OCI-M2 (cell line): ENCODE measurements around the gene BEST4.
"Not testable (repeated sequence)": the region's sequence is repeated elsewhere in the genome, so short reads cannot be mapped to it uniquely, and the experiment has no call there.

ENCODE experiments used
- DNase-seq: peaks from one replicate; lab custom pipeline; 2025; ENCODE audit not compliant: unreplicated experiment; lab: John Stamatoyannopoulos, UW

Gene BEST4

DNA sequence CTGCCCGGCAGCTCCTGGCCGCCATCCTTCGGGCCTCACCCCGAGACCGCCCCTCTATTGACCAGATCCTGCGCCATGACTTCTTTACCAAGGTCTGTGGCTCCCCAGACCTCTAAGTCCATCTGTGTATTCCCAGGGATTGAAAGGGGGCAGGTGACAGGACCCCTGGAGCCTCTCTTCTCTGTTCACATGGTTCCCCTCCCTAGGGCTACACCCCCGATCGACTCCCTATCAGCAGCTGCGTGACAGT, 15.0 kb upstream of the BEST4 start:
- DNase-seq = no peak

GRCh38 chr1:44802306-44803061, 14.5 kb upstream of the BEST4 start:
- no peak for DNase-seq

- DNase-seq = no peak
These were observed 13.7 kb upstream of the BEST4 start for GRCh38 chr1:44801491-44802305.

DNA sequence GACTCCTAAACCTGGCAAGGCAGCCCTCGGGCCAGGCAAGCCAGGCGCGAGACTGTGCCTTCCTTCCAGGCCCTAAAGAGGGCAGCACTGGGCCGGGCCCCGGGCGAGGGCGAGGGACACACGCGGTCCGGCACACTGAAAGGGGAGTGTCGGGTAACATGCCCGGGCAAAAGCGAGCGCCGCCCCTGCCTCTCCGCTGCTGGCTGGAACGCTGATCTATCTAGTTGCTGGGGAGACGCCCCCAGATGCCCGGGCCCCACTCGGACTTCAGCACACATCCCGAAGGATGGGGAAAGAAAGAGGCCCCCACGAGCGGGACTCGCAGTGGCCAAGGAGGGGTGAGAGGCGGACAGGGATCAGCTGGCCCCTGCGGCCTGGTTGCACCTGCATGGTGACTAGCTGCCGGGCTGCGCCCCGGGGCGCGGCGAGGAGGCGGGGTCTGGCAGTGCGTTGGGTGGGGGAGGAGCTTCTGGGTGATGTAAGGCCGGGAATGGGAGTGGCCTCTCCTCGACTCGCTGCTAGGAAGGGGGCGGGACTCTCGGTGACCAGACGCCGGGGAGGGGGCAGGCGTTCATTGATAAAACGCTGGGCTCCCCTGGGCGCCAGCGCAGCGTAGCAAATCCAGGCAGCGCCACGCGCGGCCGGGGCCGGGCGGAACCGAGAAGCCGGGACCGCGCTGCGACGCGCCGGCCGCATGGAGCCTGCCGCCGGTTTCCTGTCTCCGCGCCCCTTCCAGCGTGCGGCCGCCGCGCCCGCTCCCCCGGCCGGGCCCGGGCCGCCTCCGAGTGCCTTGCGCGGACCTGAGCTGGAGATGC, 12.0 kb upstream of the BEST4 start, which contains the start of gene PLK3:
PLK3 (plus strand) TSS at position 608 of the 815 bp plus-strand sequence; CDS start at position 695, 87 bp downstream.
- DNase-seq = peak; percentile 95

DNA sequence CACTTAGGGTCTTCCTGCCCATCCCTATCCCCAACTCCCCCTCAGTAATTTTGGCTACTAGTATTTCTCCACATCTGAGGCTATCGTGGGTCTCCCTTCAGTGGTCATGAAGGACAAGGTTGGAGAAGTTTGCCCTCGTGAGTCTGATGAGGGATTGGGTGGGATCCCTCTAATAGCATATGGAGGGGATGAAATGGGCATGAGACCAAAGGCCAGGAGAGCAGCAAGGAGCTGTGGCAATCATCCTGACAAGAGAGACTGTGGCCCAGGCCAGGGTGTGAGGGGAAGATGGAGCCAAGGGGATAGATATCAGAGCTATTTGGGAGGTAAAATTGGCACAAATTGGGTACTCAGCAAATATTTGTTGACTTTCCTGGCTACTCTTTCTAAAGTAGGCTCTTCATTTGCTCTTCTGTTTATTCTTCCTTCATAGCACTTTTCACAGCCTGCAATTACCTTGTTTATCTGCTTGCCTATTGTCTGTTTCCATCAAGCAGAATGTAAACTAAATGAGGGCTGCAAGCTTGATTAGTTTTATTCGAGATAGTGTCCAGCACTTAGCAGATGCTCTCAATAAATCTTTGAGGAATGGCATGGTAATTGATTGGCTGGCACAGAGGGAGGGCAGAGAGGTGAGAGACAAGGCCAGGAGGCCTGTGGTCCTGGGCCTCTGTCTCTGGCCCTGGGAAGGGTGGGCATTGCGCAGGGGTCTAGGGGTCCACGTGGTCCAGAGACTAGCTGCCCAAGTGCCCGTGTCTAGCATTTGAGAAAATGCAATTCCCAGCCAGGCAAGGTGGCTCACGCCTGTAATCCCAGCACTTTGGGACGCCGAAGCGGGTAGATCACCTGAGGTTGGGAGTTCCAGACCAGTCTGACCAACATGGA, 10.8 kb upstream of the BEST4 start:
- no peak for DNase-seq

GRCh38 chr1:44797886-44798285, 9.9 kb upstream of the BEST4 start:
- DNase-seq = not testable (repeated sequence)

DNA sequence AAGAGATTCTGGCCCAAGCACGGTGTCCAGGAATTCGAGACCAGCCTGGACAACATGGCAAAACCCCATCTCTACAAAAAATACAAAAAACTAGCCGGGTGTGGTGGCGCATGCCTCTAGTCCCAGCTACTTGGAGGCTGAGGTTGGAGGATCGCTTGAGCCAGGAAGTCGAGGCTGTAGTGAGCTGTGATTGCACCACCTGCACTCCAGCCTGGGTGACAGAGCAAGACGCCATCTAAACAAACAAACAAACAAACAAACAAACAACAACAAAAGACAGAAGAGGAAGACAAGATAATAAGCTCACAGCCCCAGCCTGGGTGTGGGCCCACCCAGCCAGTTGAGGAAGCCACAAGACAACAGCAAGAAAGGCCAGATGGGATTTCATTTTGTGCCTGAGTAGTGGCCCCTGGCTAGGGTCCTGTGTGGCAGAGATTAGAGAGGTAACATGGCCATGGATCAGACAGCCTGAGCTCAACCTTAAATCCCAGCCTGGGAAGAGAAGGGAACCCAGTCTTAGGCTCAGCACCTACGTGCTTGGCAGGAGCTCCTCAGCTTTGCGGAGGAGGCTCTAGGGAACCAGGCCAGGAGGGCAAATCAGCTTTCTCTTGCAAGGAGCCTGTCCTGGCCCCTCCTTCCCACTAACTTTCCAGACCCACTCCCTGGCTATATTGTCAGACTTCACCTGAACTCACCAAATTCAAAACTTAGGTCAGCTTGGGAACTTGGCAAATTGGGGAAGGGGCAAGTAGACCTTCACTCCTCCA, 4.9 kb upstream of the BEST4 start:
- no peak for DNase-seq

DNA sequence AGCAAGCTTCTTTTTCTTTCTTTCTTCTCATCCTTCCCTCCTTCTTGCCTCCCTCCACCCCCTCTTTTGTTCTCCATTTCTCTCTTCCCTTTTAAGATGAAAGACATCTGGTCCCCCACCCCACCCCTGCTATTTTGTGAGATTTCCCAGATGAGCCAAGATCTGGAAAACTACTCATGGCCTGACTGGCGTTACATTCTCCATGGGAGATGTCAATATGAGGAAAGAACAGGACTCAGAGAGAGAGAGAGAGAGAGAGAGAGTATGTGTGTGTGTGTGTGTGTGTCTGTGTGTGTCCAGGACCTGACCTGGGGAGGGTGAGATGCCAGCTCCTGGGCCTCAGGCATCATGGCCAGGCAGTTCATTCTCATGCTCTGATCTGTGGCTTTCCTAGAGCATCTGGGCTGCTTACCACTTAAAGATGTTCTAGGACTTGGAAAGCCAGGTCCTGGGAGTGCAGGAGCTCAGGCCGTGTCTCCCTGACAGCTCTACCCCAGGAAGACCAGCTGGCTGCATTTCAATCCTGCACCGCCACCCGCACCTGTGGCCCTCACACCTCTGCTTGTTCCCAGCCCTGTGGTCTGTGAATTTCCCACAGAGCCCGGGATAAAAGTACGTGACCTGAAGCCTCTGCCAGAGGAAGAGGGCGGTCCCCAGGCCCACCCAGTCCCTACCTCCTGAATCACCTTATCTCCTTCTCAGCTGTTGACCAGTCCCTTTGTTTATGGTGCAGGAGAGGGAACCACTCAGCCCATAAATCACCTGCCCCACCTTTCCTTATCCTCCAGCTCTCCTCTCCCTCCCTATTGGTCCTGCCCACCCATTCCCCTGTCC, 3.2 kb upstream of the BEST4 start:
- DNase-seq = no peak

DNA sequence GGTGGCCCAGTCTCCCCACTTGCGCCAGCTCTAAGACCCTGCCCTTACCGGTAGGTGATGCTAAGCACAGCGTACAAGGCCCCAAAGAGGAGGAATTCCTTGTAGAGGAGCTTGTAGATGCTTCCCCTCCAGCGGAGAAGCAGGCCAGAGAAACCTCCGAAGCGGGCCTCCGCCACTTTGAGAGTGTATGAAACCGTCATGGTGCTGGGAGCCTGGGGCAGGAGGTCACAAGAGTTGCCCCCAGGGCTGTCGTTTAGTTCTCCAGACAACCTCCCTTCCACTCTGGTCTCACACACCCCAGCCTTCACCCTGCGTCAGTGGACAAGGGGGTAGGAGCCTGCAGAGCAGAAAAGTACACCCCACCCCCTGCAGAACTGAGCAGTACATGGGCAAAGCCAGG, 464 bp downstream of the BEST4 start:
- DNase-seq = no peak

- DNase-seq = no peak
These were observed 1.0 kb downstream of the BEST4 start for GRCh38 chr1:44786841-44787426.

- no peak for DNase-seq
These were observed 1.7 kb downstream of the BEST4 start for GRCh38 chr1:44786138-44786840.

DNA sequence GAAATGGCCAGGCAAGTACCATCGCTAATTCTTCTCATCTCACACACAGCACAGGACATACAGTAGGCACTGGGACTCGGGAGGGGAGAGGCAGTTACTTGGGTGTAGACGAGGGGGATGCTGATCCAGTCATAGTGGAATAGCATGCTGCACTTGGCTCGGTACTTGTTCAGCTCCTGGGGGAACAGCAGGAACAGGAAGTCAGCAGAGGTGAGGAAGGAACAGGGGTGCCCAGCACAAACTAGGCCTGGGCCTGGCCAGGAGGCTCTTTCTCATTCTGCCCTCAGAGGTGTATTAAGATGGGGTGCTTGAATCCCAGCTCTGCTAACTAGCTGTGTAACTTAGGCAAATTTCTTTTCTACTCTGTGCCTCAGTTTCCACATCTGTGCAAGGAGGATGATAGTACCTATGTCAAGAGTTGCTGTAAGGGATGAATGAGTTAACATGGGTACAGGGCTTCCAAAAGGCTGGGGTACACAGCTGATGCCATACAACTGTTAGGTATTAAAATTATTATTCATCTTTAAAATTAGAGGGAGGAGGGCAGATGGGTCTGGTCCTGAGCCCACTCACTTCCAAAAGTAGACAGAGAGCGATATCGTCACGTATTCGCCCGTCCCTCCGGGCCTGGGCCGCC, 2.4 kb downstream of the BEST4 start:
- no peak for DNase-seq

GRCh38 chr1:44785029-44785380, 3.0 kb downstream of the BEST4 start:
- DNase-seq = no peak

DNA sequence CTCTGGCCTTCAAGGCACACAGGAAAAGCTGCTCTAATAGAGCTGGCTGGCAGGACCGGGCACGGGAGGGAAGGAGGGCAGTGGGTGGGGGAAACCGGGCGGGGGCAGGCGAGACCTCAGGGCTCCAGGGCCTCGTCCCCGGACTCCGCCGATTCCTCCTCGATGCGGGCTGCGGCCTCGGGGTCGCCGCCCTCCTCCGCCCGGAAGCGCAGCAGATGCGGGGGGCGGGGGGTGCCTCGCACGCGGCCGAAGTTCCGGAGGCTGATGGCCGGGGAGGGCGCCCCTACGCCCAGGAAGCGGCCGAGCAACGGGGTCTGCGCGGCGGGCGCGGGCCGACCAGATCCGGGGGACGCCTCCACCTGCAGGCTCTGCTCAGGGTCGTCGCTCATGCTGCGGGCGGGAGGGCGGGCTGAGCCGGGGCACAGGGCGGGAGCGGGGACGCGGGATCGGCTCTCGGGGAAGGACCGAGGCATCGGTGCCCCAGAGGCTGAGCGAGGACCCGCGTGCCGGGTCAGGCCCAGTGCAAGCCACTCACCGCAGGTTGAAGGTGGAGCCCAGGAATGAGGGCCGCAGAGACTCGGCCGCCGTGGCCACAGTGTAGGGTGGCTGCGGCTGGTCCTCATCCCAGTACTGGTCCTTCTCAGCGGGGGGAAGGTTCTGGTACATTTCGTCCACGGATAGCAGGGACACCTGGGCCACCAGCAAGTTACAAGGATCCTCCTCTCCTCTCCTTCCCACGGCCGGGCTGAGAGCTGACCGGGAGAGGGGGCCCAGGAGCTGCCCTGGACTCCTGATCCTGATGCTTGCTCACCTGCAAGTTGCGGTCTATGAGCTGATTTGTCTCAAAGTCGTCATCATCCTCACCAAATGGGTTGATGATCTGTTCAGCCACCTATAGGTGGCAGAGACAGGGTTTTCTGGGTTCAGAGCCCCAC, 3.6 kb downstream of the BEST4 start:
- no peak for DNase-seq

DNA sequence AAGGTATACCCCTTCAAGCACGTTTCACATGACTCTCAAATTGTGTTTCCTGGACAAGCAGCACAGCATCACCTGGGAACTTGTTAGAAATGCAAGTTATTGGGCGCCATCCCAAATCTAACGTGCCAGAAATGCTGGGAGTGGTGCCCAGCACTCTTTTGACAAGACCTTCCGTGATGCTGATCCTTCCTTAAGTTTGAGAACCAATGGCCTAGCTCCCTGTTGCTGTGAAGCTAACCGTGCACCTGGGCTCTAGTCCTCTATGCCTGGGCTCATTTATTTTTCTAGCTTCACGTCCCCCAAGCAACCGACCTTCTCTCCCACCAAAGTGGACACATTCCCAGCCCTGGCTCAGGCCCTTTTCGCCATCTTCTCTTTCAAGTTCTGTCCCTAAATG, 4.3 kb downstream of the BEST4 start:
- DNase-seq = no peak

GRCh38 chr1:44780583-44781121, 7.3 kb downstream of the BEST4 start:
- DNase-seq = no peak
